Activated naive CD4-positive, alpha-beta T cell treated with anti-CD3 and anti-CD28 coated beads for 36 hours (primary cell): ENCODE results near the gene DRD1. TPM values are rescaled to one million over a fixed set of nuclear protein-coding genes. Genes with fewer than 3 reads are reported as not detected.
"Not testable (repeated sequence)": the region's sequence is repeated elsewhere in the genome, so short reads cannot be mapped to it uniquely, and the experiment has no call there.

Experiments
- CTCF ChIA-PET: fragments of 350-600 bp; sonication (Branson Sonifier 250); formaldehyde crosslinking; loops from one replicate; lab custom pipeline; 2021; ENCODE audit warnings: antibody characterized with exemption; lab: Charles Lee
- DNase-seq: peaks from one replicate; pipeline ENCODE4 v3.0.0-alpha.2; 2020
- H3K27ac Mint-ChIP-seq: one replicate; pipeline ENCODE4 v1.8.0; 2021; ENCODE audit warnings: mild to moderate bottlenecking, mixed read lengths
- H3K27me3 Mint-ChIP-seq: one replicate; pipeline ENCODE4 v1.8.0; 2021; ENCODE audit warnings: low read depth, mixed read lengths
- H3K36me3 Mint-ChIP-seq: one replicate; pipeline ENCODE4 v1.8.0; 2021; ENCODE audit warnings: low read depth, mixed read lengths
- H3K4me1 Mint-ChIP-seq: one replicate; pipeline ENCODE4 v1.8.0; 2021; ENCODE audit warnings: low read depth, mixed read lengths
- H3K4me3 Mint-ChIP-seq: one replicate; pipeline ENCODE4 v1.8.0; 2021; ENCODE audit warnings: mild to moderate bottlenecking, moderate library complexity, mixed read lengths
- H3K9me3 Mint-ChIP-seq: one replicate; pipeline ENCODE4 v1.8.0; 2021; ENCODE audit warnings: mixed read lengths
- intact Hi-C: fragments of 100-400 bp; cut with micrococcal nuclease; formaldehyde crosslinking; loops from one replicate; pipeline ENCODE4 v1.15.1; 2023
- total RNA-seq, 2 experiments: library from RNA; stranded (reverse); gene quantifications; one replicate each; pipeline ENCODE4 v1.2.3, GENCODE V29; 2021

The DRD1 gene
- total RNA-seq, 2 experiments from 2014 or later = not detected

- Mint-ChIP-seq H3K4me3 (no peak overlapping the region), H3K27ac (no peak overlapping the region), H3K36me3 (no peaks in the 10 kb centered on the region), H3K9me3 (peaks cover 1% of the 10 kb centered on the region), H3K27me3 (peaks cover 28% of the 10 kb centered on the region), H3K4me1 (no peaks in the 10 kb centered on the region)
- CTCF ChIA-PET = no interaction called here
- no peak for DNase-seq
- intact Hi-C loops = no loop called here
Measured at GRCh38 chr5:175418251-175418650, 25.7 kb downstream of the DRD1 start.

DNA sequence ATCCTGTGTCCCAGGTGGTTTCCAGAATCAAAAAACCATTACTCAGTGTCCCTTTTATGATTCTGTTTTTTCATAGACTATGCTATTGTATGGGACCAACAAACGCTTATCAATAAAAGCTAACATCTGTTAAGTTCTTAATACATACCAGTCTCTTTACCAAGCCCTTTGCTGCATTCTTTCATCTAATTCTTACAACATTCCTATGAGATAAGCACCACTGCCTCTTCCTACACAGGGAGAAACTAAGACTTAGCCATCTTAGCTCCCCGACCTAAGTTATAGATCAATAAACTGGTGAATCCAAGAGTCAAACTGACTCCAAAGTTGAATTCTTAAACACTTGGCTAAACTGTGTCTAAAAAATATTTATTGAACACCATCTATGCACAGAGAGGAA is 26.6 kb downstream of the DRD1 start:
- CTCF ChIA-PET = no interaction called here
- DNase-seq = no peak
- Mint-ChIP-seq H3K27ac (no peak overlapping the region), H3K27me3 (peaks cover 23% of the 10 kb centered on the region), H3K9me3 (peaks cover 1% of the 10 kb centered on the region), H3K36me3 (no peaks in the 10 kb centered on the region), H3K4me3 (no peak overlapping the region), H3K4me1 (no peaks in the 10 kb centered on the region)
- intact Hi-C loops = no loop called here

GRCh38 chr5:175415303-175415702 is 28.7 kb downstream of the DRD1 start:
- Mint-ChIP-seq H3K27me3 (peaks cover 18% of the 10 kb centered on the region), H3K4me3 (no peak overlapping the region), H3K4me1 (no peaks in the 10 kb centered on the region), H3K9me3 (peaks cover 1% of the 10 kb centered on the region), H3K36me3 (no peaks in the 10 kb centered on the region), H3K27ac (no peak overlapping the region)
- intact Hi-C loops = no loop called here
- no peak for DNase-seq
- CTCF ChIA-PET = no interaction called here

DNA sequence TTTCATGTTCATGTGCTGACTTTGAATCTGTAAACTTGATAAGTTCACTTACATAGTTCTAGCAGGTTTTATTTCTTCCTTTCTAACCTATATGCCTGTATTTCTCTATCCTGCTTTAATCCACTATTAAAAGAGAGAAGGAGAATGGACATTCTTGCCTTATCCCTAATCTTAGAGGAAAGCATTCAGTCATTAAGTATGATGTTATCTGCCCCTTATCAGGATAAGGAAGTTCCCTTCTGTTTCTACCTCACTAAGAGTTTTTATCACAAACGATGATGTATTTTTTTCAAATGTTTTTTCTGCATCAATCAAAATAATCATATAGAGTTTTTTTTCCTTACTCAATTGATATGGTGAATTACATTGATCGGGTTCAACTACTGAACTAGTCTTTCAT is 33.1 kb downstream of the DRD1 start:
- H3K36me3 Mint-ChIP-seq = no peaks in the 10 kb centered on the region
- CTCF ChIA-PET = no interaction called here

GRCh38 chr5:175406300-175406699 is 37.7 kb downstream of the DRD1 start:
- H3K36me3 Mint-ChIP-seq = no peaks in the 10 kb centered on the region
- H3K4me1 Mint-ChIP-seq = no peaks in the 10 kb centered on the region
- CTCF ChIA-PET = interaction anchor here (0.6 kb wide), 2 partner anchors 226 to 455 kb away, joined by 3 read pairs; no protein-coding TSS in a partner anchor
- DNase-seq = no peak
- H3K4me3 Mint-ChIP-seq = no peak overlapping the region
- H3K27ac Mint-ChIP-seq = no peak overlapping the region
- intact Hi-C loops = no loop called here
- no peaks in the 10 kb centered on the region for H3K27me3 Mint-ChIP-seq
- peaks cover 4% of the 10 kb centered on the region for H3K9me3 Mint-ChIP-seq

More for the DNA sequence above, 33.1 kb downstream of the DRD1 start:
- H3K27ac Mint-ChIP-seq = no peak overlapping the region
- peaks cover 4% of the 10 kb centered on the region for H3K27me3 Mint-ChIP-seq
- H3K9me3 Mint-ChIP-seq = peaks cover 3% of the 10 kb centered on the region
- intact Hi-C loops = no loop called here
- DNase-seq = no peak
- H3K4me3 Mint-ChIP-seq = no peak overlapping the region
- H3K4me1 Mint-ChIP-seq = no peaks in the 10 kb centered on the region

DNA sequence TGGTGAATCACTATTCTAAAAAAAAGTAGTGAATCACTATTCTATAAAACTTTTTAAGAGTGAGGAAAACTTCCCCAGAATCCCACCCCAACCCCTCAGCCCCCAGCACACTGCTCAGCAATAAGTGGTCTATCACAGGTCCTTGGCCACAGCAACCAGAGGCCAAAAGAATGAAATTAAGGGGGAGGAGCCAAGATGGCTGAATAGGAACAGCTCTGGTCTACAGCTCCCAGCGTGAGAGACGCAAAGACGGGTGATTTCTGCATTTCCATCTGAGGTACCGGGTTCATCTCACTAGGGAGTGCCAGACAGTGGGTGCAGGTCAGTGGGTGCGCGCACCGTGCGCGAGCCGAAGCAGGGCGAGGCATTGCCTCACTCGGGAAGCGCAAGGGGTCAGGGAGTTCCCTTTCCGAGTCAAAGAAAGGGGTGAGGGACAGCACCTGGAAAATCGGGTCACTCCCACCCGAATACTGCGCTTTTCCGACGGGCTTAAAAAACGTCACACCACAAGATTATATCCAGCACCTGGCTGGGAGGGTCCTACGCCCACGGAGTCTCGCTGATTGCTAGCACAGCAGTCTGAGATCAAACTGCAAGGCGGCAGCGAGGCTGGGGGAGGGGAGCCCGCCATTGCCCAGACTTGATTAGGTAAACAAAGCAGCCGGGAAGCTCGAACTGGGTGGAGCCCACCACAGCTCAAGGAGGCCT is 46.2 kb downstream of the DRD1 start:
- peaks cover 23% of the 10 kb centered on the region for H3K27me3 Mint-ChIP-seq
- H3K36me3 Mint-ChIP-seq, H3K9me3 Mint-ChIP-seq, H3K27ac Mint-ChIP-seq, H3K4me1 Mint-ChIP-seq, CTCF ChIA-PET, H3K4me3 Mint-ChIP-seq, DNase-seq, intact Hi-C loops: not testable (repeated sequence)

DNA sequence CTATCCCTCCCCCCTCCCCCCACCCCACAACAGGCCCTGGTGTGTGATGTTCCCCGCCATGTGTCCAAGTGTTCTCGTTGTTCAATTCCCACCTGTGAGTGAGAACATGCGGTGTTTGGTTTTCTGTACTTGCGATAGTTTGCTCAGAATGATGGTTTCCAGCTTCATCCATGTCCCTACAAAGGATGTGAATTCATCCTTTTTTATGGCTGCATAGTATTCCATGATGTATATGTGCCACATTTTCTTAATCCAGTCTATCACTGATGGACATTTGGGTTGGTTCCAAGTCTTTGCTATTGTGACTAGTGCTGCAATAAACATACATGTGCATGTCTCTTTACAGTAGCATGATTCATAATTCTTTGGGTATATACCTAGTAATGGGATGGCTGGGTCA is 48.6 kb downstream of the DRD1 start:
- peaks cover 23% of the 10 kb centered on the region for H3K27me3 Mint-ChIP-seq
- H3K9me3 Mint-ChIP-seq, DNase-seq, H3K4me3 Mint-ChIP-seq, CTCF ChIA-PET, H3K36me3 Mint-ChIP-seq, intact Hi-C loops, H3K27ac Mint-ChIP-seq, H3K4me1 Mint-ChIP-seq: not testable (repeated sequence)

DNA sequence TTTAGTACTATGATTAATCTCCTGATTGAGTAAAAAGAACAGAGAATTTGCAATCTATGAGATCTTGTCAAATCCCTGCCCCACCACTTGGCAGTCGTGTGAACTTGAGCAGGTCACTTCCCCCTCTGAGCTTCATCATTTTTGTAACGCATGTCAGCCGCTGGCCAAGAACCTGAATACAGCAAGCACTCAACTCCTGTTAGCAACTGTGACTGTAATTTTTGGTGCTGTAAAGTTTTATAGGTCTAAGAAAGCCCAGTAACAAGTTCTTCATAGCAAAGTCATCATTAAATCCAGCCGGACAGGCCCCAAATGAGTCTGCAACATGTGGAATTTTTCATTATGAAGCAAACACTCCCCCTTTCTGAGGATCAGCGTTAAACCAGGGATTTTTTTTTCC is 49.4 kb downstream of the DRD1 start:
- Mint-ChIP-seq H3K4me3 (no peak overlapping the region), H3K27ac (no peak overlapping the region), H3K9me3 (no peaks in the 10 kb centered on the region), H3K4me1 (no peaks in the 10 kb centered on the region), H3K36me3 (no peaks in the 10 kb centered on the region), H3K27me3 (peaks cover 23% of the 10 kb centered on the region)
- CTCF ChIA-PET = no interaction called here
- intact Hi-C loops = no loop called here
- DNase-seq = no peak

- Mint-ChIP-seq H3K27ac (no peak overlapping the region), H3K27me3 (peaks cover 24% of the 10 kb centered on the region), H3K4me1 (no peaks in the 10 kb centered on the region), H3K36me3 (no peaks in the 10 kb centered on the region), H3K4me3 (no peak overlapping the region), H3K9me3 (no peaks in the 10 kb centered on the region)
- no peak for DNase-seq
- CTCF ChIA-PET = no interaction called here
- intact Hi-C loops = no loop called here
Measured at GRCh38 chr5:175393897-175394296, 50.1 kb downstream of the DRD1 start.

GRCh38 chr5:175392236-175392635 is 51.7 kb downstream of the DRD1 start:
- no peak for DNase-seq
- Mint-ChIP-seq H3K27ac (no peak overlapping the region), H3K36me3 (no peaks in the 10 kb centered on the region), H3K4me3 (no peak overlapping the region), H3K9me3 (no peaks in the 10 kb centered on the region), H3K27me3 (peaks cover 21% of the 10 kb centered on the region), H3K4me1 (no peaks in the 10 kb centered on the region)
- intact Hi-C loops = no loop called here
- CTCF ChIA-PET = no interaction called here

DNA sequence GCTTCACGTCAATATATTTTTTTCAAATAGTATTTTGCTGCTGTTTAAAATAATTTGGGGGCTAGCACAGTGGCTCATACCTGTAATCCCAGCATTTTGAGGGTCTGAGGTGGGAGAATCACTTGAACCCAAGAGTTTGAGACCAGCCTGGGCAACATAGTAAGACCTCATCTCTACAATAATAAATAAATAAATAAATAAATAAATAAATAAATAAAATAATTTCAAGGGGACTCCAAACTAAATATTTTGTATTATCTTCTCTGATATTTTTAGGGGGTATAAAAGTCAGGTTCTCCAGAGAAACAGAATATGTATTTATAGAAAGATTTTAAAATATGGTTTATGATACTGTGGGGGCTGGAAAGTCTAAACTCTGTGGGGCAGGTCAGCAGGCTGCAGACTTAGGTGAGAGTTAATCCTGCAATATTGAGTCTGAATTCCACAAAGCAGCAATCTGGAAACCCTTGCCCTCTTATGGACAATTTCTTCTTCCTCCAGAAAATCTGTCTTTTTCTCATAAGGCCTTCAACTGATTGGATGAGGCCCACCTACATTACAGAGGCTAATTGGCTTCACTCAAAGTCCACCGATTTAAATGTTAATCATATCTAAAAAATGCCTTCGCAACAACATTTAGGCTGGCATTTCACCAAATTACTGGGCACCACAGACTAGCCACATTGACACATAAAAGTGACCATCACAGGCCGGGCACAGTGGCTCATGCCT is 53.5 kb downstream of the DRD1 start:
- H3K27ac Mint-ChIP-seq = no peak overlapping the region
- H3K27me3 Mint-ChIP-seq = peaks cover 11% of the 10 kb centered on the region
- intact Hi-C loops = no loop called here
- CTCF ChIA-PET = no interaction called here
- no peaks in the 10 kb centered on the region for H3K9me3 Mint-ChIP-seq
- H3K36me3 Mint-ChIP-seq = no peaks in the 10 kb centered on the region
- H3K4me1 Mint-ChIP-seq = no peaks in the 10 kb centered on the region
- DNase-seq = no peak
- H3K4me3 Mint-ChIP-seq = no peak overlapping the region
